ENCODE data around the gene CAMSAP1.

Gene CAMSAP1

DNA sequence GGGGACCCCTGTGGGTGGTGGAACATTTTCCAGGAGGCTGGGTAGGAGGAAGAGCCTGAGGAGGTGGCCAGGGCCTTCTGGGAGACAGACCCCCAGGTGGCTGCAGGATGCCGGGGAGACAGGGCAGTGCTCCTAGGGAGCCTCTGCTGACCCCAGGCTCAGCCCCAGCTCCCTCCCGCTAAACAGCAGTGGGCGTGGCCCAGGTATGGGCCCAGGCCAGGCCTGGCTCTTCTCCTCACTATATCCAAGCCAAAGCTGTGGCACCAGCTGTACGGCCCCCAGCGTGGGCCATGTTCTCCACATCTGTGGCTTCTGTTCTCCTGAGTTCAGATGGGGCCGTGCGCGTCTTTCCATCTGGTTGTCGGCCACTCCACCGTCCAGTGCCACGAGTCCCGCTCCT is 146.9 kb downstream of the CAMSAP1 start:
- TF ChIP-seq, protein P1, sequence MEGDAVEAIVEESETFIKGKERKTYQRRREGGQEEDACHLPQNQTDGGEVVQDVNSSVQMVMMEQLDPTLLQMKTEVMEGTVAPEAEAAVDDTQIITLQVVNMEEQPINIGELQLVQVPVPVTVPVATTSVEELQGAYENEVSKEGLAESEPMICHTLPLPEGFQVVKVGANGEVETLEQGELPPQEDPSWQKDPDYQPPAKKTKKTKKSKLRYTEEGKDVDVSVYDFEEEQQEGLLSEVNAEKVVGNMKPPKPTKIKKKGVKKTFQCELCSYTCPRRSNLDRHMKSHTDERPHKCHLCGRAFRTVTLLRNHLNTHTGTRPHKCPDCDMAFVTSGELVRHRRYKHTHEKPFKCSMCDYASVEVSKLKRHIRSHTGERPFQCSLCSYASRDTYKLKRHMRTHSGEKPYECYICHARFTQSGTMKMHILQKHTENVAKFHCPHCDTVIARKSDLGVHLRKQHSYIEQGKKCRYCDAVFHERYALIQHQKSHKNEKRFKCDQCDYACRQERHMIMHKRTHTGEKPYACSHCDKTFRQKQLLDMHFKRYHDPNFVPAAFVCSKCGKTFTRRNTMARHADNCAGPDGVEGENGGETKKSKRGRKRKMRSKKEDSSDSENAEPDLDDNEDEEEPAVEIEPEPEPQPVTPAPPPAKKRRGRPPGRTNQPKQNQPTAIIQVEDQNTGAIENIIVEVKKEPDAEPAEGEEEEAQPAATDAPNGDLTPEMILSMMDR (IDR thresholded peaks at IDR 0.05; ENCODE audit: borderline replicate concordance, insufficient read depth, low read depth, low read length): no peak

DNA sequence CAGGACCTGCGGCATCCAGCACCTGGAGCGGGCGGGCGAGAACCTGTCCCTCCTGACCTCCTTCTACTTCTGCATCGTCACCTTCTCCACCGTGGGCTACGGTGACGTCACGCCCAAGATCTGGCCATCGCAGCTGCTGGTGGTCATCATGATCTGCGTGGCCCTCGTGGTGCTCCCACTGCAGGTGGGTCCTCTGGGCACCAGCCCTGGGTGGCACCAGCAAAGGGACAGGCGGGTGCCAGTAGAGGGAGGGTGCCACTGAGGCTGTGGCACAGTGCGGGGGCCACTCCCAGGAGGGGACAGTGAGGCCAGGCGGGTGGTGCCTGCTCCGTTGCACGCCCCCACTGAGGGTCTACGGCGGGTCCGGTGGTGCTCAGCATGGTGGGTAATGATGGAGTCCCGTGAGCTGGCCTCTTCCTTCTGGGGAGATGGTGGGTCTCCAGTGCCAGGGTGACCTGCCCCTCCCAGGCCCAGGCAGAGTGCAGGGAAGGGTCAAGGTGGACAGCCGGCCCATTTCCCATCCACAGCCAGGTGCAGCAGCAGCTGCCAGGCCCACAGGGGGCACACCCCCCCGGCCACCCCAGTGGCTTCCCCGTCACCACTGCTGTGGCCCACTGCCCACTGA is 147.6 kb downstream of the CAMSAP1 start:
- H3K4me3 ChIP-seq (ENCODE audit: low read depth, low read length): no peak overlapping the region
- TF ChIP-seq, protein P1 (IDR thresholded peaks at IDR 0.05; ENCODE audit: borderline replicate concordance, insufficient read depth, low read depth, low read length): no peak

More for the DNA sequence above, 146.9 kb downstream of the CAMSAP1 start:
- no peak overlapping the region for H3K4me3 ChIP-seq (ENCODE audit: low read depth, low read length)

DNA sequence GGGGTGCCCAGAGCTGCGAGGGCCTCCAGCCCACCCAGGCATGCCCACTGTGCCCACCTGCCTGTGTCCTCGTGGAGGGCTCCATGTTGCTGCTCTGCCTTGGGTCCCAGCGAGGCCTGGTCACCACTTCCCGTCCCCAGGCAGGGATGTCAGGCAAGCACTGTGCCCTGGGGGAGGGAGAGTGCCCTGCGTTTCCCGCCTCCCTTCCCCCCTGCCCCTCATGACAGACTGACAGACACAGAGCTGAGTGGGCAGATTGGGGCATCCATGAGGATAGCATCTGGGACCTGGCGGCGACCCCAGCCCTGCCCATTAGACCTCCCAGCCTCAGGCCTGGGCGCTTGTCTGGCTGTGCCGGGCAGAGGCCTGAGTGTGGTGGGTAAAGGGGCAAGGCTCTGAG is 148.5 kb downstream of the CAMSAP1 start:
- no peak overlapping the region for H3K4me3 ChIP-seq (ENCODE audit: low read depth, low read length)
- TF ChIP-seq, protein P1 (IDR thresholded peaks at IDR 0.05; ENCODE audit: borderline replicate concordance, insufficient read depth, low read depth, low read length): no peak
